NCI-H146 treated with DMSO at 0.1 percent for 48 hours (cell line): ENCODE results near the gene TCF23.

Source experiments
- DNase-seq: peaks from one replicate; lab custom pipeline; 2025; ENCODE audit not compliant: unreplicated experiment; lab: John Stamatoyannopoulos, UW

TCF23 gene

DNA sequence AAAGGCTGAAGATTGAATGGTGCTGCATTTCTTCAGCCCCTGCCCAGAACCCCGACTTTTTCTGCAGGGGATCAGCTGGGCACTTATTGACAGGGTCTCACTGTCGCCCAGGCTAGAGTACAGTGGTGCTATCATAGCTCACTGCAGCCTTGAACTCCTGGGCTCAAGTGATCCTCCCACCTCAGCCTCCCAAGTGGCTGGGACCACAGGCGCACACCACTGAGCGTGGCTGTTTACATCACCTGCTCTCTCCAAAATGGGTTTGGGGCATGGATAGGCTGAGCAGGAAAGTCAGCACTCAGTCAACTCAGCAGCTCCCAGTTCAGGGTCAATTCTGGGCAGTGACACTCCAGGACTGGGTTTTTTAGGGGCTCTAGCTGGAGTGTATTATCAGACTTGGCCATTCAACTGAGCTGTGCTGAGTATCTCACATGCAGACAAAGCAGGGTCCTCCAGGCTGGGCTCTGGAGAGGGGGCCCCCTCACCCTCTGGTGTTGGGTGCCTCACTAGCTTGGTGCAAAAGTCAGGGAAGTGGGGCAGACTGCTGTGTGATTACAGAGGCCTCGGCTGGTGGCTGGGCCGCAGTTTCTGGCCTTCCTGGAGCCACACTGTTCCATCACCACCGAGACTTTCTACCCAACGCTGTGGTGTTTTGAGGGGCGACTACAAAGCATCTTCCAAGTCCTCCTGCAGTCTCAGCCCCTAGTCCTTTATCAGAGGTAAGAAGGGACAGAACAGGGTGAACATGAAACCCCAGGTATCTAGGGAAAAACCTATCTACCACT is 20.7 kb upstream of the TCF23 start:
- DNase-seq = no peak

DNA sequence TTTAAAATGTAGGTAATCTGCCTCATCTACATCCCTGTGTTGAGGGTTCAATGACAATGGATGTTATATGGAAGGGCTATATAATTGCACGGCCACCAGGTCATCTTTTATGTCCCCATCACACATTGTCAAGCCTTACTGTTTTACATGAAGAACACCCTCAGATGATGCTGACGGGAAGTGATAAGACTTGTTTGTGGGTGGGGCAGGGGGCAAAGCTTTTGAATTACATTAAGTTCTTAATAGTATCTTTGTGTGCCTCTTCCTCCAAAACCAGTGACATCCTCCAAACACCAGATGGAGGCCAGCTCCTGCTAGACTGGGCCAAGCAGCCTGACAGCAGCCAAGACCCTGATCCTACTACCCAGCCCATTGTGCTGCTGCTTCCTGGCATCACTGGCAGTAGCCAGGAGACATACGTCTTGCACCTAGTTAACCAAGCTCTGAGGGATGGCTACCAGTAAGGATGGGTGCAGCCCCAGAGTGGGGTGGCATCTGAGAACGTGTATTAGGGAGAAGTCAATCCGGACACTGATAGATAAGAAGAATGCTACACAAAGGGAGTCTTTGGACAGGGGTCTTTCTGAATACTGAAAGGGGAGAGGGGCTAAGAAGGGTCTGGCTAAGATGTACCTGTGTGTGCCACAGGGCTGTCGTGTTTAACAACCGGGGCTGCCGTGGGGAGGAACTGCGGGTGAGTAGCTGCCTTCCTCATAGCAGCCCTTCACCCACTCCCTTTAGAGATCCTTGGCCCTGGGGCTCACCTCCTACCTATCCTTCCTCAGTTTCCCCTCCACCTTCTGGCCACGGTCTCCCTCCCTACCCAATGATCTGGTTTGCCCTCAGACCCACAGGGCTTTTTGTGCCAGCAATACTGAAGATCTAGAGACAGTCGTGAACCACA is 19.9 kb upstream of the TCF23 start:
- DNase-seq = no peak

DNA sequence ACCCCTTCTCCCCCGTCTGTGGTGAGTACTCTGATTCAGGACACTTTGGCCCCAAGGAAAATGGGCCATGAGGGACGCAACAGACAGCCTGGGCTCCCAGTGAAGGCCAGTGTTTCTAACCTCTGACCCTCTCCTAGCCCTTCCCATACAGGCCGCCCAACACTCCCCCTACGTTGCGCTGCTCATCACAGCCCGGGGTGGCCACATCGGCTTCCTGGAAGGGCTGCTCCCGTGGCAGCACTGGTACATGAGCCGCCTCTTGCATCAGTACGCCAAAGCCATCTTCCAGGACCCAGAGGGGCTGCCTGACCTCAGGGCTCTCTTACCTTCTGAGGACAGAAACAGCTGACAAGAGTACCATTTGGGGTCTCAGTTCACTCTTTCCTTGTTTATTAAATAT is 18.4 kb upstream of the TCF23 start:
- no peak for DNase-seq

DNA sequence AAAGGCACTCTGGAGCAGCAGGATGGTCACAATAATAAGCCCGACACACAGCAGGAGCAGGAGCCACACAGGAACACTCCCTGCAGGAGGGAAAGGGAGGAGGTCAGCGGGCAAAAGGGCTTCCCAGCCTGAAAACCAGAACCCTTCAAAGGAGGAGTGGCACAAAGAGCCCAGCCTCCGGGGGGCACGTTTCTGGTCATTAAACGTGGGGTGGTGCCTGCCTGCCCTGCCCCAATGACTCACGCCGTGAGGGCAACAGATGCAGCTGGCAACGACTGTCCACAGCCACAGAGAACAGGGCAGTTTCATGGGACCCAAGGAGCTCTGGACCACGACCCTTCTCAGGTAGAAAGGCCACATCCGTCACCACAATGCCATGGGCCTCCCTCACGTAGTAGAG is 17.4 kb upstream of the TCF23 start:
- no peak for DNase-seq

DNA sequence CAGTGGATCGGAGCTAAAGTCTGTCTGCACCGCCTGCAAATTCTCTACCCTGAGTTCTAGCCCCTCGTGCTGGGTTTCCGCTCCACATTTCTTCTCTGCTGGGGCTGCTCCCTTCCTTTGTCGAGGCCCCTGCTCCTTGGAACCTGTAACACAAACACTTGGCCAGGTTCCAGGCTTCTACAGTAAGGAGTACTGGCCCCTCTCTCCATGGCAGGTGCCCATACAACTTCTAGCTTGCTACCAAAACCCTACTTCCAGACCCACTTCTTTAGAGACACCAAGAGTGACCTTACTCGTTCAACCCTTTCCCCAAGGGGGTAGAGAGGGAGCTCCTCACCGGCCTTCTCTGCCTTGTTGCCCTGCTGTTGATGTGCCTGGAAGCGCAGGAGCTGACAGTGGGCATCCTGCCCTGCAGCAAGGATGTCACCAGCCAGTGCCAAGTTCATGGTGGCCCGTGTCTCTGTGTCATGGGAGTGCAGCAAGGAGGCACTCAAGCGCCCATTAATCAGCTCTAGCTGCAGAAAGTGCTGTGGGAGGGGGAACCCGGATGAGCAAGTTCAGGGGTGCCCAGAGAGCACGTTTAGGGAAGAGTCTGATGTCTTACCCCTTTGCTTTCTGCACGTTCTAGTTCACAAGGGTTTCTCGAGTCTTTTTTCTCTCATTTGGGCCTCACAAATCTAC is 15.5 kb upstream of the TCF23 start:
- DNase-seq = no peak

DNA sequence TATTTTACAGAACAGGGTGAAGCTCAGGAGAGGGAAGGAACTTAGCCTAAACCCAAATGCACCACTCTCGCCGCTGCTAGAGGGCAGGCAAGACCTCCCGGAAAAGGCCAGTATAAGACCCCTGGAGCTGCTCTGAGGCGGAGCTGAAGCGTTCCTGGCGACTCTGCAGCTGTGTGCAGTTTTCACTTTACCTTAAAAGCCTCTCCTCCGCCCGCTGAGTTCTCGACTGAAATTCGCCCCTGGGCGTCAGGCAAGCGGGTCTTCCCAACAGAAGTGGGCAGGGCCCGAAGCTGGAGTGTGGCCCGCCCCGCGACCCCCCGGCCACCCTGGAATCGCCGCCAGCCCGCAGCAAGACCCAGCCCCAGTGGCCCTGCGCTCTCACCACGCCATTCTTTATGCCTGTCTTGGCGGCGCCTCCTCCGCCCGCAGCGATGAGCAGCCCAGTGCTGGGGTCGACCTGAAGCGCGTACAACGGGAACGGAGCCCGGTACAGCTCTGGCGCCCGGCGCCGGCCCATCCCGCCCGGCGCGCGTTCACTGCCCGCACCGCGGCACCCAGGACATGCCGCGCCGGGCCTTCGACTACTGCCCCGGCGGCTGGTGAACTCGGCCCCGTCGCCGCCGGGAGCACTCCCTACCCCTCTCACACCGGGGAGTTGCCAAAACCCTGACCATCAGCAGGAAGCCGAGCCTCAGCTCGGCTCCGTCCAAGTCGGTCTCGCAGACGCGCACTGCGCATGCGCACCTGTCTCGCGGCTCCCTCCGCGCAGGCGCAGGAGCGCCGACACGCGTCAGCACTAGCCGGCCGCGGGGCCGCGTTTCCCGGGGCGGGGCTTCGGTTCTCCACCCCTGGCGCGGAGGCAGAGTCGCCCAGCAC is 14.7 kb upstream of the TCF23 start, which contains the start of gene PREB:
Gene PREB, minus strand, starts transcription at position 732 of the 876 bp plus-strand sequence. Its CDS starts 215 bp downstream, at position 517.
- peak; percentile 92 for DNase-seq

DNA sequence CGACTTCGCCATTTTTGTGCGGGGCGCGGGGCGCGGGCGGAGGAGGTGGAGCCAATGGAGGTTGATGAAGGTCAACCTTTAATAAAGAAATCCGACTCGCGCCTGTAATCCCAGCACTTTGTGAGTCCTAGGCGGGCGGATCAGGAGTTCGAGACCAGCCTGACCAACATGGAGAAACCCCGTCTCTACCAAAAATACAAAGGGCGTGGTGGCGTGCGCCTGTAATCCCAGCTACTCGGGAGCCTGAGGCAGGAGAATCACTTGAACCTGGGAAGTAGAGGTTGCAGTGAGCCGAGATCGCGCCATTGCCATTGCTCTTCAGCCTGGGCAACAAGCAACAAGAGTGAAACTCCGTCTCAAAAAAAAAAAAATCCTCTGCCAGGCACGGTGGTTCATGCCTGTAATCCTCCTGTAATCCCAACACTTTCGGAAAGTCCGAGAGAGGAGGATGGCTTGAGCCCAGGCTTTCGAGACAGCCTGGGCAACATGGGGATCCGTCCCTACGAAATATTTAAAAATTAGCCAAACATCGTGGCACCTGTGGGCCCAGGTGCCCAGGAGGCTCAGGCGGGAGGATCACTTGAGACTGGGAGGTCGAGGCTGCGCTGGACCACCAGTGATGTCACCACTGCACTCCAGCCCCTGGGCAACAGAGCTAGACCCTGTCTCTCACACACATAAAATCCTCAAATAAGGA is 13.9 kb upstream of the TCF23 start:
- no peak for DNase-seq

DNA sequence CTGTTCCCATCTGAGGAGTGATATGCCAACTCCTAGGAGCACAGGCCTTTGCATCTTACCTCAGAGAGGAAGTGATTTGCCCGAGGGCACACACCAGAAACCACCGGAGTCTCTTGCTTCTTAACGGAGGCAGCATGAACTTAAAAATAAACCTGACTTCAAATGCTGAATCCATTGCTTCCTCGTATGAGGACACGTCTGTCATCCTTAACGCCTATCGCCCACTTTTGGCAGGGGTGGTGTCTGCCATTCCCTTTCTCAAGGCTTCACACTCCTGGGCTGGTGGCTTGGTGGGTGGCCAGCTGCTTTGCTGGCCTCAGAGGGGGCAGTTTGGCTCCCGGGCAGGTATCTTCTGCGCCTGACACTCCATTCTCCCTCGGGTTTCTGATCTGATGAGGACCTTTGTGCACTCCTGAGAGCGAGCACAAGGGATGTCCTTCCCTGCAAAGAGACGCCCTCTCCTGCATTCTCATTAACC is 13.3 kb upstream of the TCF23 start:
- DNase-seq = no peak

DNA sequence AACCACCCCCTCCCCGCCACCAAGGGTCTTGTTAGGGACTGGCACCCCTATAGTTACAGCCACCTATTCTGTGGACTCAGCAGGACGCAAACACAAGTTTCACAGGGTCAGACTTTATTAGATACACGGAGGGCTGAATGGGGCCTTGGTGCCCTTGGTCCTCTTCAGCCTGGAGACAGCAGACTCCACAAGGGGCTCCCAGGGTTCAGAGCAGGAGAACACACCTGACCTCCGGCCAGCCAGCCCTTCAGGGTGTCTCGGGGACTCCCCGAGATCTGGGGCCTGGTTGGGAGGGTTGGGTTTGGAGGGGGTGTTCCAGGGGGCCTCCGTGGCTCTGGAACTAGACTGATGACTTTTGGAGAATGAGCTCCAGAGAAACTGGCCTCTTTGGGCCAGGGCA is 12.1 kb upstream of the TCF23 start:
- DNase-seq = no peak

DNA sequence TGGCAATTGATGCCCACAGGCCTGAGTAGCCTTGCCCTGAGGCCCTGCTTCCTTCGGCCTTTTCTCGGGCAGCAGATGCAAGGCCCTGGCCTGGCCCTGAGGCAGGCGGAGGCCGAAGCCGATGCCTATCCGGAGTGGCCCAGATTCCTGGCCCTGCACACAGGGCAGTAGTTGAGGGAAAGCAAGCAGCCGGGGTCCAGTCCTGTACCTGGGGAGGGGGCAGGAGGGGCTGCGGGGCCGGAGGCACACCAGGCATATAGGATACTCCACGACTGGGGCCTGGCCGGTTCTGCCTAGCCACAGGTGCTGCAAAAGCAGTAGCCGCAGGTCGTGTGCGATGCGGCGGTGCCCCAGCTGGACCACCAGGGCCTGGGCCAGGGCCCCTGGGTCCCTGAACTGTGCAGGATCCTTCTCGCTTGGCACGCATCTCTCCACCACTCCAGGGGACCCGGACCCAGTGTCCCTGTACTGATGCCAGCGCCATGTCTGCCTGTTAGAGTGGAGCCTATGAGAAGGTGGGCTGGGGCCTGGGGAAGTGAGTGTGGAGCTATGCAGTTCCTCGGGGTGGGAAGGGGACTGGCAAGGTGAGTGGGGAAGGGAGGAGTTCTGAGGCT is 11.4 kb upstream of the TCF23 start:
- no peak for DNase-seq

DNA sequence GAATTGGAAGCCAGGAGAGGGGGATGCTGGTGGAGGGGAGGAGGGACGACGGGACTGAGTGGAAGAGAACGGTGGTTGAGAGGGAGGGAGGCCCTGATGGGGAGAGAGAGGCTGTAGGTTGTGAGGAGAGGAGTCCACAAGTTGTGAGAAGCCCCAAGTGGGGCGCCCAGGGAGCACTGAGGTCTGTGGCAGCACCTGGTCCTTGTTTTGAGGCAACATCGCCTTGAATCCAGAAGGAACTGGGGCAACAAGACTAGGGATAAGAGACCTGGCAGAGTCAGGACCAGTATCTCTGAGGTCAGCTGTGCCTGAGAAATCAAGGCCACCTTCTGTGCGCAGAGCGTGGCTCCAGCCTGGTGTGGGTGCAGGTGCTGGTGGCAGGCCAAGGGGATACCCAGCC is 10.7 kb upstream of the TCF23 start:
- DNase-seq = no peak

DNA sequence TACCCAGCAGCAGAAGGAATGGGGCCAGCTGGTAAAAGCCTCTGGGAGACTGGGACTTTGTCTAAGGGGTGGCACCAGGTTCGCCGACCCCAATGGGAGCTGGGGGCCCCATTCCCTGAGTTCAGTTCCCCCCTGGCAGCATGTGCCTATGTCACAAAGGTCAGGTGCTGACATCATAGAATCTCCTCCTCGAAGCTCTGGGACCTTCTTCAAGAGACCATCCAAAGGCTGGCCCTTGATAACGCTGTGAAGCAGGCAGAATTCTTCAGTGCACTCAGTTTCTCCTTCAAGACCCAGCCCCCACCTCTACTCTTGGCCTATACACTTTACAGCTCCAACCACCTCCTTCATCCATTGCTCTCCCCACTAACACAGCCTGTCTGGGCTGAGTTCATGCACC is 9.5 kb upstream of the TCF23 start, which contains the start of gene PRR30:
Gene PRR30, minus strand, starts transcription at position 101 of the 400 bp plus-strand sequence. CDS start 1,081 bp downstream, outside the sequence.
- DNase-seq = no peak

DNA sequence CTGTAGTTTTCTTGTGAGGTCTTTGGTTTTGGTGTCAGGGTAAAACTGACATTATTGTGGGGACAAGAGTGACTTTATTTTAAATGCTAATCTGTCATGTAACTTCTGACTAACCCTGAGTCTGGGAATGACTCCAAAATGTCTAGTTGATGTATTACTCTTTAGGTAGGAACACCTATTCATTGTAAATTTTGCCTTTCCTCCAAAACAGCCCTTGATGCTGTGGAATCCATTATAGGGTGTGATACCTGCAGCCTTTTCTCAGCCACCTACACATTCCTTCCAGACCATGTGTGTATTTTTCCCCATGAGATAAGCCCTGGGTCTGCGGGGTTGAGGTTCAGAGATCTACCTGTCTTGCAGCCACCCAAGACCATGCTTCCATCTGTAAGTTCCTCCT is 5.5 kb upstream of the TCF23 start:
- no peak for DNase-seq

DNA sequence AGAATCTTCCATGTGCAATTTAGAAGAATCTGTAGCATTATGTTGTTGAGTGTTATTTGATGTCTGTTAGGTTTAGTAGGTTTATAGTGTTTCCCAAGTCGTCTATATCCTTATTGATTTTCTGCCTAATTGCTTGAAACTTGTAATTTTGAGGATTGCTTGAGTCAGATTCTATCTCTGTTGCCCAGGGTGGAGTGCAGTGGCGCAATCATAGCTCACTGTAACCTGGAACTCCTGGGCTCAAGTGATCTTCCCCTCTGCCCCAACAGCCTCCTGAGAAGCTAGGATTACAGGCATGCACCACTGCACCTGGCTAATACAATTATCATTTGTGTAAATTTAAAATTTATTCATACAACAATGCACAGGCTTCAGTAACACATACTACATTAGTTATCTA is 3.1 kb upstream of the TCF23 start:
- no peak for DNase-seq

DNA sequence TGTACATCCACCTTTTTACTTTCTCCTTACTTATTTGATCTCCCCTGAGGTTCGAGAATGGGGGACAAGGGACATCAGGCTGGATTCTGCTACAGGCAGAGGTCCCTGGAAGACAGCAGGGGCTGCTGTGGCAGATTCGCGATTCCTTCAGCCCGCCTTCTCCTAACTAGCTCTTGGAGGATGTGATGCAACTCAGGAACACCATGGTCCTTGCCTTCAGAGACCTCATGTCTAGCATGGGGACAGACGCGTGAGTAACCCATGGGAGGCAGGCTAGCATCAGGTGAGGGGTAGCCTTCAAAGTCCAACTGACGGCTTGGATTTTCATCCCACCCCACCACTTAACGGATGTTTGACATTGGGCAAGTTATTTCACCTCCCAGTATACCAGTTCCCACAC is 869 bp upstream of the TCF23 start:
- DNase-seq = no peak

DNA sequence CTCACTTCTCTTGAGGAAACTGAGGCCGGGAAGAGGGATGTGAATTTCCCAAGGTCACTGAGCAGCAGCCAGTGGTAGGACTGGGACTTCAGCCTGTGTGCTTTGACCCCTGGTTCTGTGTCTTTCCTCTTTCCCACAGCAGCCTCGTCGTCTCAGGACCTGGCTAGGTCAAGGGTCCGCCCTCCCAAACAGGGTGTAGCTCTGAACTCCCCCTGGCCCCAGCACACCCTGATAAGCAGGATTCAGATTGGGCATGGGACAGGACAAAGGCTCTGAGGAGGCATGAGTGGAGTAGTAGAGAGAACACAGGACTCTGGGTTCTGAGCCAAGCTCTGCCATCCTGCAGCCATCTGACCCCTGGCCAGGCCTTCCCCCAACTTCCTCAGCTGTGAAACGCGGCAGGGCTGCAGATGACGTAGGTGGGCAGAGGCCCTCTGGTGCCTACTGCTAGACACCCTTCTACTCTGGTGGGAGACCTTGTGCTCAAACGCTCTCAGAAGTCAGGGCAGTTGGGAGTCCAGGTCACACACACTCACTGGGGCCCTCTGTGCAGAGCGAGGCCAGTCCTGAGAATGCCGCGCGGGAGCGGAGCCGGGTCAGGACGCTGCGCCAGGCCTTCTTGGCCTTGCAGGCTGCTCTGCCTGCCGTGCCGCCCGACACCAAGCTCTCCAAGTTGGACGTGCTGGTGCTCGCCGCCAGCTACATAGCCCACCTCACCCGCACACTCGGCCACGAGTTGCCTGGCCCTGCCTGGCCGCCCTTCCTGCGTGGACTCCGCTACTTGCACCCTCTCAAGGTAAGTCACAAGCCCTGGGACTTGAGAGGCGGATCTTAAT is 984 bp downstream of the TCF23 start:
- no peak for DNase-seq

DNA sequence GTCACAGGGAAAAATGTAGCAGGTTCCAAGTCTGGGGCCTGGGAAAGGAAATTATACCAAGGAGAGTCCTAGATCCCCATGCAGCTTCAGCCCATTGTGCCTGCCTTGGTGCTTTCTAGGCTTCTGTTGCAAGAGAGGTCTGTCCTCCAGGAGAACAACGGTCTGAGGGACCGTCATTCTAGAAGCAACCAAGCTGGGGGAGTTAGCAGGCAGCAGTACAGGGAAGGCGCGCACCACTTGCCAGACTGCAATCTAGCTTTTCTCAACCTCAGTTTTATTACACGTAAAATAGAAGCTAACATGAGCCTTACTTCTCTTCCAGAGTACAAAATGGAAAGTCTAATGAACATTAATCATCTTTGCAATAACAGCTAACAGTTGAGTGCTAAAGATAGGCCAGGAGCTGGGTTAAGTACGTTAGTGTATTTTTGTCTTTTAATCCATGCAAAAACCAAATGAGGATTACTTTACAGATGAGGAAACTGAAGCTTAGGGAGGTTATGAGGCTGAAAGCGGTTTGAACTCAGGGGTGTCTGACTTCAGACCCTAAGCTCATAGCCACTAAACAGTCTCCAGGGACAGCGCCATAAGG is 1.9 kb downstream of the TCF23 start:
- DNase-seq = no peak
